ENCODE measurements around the gene MTRR. TPM values are rescaled to one million over a fixed set of nuclear protein-coding genes. Genes with fewer than 3 reads are reported as not detected.
"Not testable (repeated sequence)": the region's sequence is repeated elsewhere in the genome, so short reads cannot be mapped to it uniquely, and the experiment has no call there.

Gene MTRR
- polyA plus RNA-seq, 1 donor = 26.1 TPM

- DNase-seq (ENCODE audit: low read depth) = no peak
Measured at GRCh38 chr5:7897014-7897600, 28.2 kb downstream of the MTRR start.

- no peak for DNase-seq (ENCODE audit: low read depth)
Measured at GRCh38 chr5:7902201-7902600, 33.3 kb downstream of the MTRR start.

- DNase-seq (ENCODE audit: low read depth) = no peak
Measured at GRCh38 chr5:7902666-7903625, 34.0 kb downstream of the MTRR start.

DNA sequence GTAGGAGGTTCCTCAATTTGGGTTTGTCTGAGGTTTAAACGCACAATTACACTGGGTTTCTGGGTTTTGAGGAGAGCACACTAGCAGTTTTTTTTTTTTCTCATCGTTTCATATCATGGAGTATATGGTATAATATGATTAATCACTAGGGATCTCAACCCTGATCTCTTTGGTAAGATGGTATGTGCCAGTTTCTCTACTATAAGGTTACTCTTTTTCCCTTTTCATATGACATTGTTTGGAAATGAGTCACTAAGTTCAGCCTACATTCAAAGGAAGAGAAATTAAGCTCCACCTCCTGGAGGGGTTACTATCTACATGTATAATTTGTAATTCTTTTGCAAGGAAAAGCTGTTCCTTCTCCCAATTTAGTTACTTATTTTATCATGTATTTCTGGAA, 35.2 kb downstream of the MTRR start:
- no peak for DNase-seq (ENCODE audit: low read depth)

DNA sequence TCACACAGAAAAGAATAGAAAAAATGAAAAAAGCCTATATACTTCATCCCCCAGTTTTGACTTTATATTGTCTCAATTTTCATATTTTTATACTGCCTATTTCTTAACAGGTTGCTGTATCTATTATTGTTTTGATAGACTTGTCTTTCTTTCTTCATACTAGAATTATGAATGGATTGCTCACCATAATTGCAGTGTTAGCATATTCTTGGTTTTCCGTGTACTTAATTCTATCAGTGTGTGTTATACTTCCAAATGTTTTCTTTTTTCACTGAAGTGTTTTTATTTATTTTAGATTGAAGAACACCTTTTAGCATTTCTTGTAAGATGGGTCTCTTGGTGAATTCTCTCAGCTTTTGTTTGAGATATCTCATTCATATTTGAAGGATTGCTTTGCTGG, 38.7 kb downstream of the MTRR start:
- DNase-seq (ENCODE audit: low read depth) = no peak

GRCh38 chr5:7908317-7908716, 39.4 kb downstream of the MTRR start:
- no peak for DNase-seq (ENCODE audit: low read depth)

GRCh38 chr5:7910738-7911428, 41.9 kb downstream of the MTRR start:
- DNase-seq (ENCODE audit: low read depth) = no peak

GRCh38 chr5:7911429-7911771, 42.5 kb downstream of the MTRR start:
- DNase-seq (ENCODE audit: low read depth) = not testable (repeated sequence)

DNA sequence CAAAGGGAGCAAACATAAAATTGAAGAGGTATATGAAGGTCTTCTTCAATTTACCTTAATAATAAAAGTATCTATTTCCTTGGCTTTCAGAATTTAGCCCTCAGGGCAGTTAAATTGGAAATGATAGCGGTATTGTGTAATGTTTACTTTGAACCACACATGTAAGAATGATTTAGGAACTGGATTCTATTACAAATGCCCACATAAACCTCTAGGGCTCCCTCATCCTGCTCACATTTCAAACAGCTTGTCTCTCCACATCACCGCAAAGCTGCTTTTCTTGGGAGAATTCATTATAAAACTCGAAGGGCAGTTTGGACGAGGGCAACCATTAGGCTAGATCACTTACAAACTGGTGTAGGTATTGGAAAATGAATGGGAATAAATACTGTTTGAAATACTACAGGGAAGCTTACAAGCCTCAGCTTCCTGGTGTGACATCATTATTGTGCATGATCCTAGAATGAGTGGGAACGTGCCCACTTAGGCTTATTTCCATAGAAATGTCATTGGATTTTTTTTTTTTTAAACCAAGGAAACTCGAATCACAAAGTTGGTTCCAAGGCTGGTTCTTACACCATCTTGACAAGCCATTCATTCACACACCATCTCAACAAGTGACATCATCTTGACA, 47.3 kb downstream of the MTRR start:
- no peak for DNase-seq (ENCODE audit: low read depth)

DNA sequence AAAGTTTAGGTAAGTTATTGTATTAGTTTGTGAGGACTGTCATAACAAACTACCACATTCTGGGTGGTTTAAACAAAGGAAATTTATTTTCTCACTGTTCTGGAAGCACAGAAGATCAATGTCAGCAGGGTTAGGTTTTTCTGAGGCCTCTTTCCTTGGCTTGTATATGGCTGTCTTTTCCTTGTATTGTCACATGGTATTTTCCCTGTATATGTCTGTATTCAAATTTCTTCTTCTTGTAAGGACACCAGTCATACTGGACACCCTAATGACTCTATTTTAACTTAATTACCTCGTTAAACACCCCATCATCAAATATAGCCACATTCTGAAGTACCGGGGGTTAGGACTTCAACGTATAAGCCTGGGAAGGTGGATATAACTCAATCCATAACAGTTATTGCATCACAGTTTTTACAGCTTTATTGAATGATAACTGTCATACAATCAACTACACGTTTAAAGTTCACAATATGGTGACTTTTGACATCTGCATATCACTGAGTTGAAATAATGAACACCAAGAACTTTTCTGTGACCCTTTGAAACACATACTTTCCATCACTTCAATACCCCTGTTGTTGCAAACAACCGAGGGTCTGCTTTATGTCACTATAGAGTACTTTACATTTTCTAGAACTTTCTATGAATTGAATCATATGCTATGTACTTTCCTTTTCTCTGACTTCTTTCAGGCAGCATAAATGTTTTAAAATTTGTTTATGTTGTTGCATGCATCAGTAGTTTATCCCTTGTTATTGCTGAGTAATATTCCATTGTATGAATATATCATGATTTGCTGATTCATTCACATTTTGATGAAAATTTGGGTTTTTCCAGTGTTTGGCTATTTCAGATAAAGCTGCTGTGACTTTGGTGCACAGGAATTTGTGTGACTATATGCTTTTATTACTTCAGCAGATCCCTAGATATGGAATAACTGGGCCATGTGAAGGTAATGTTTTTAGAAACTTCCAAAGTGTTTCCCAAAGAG, 48.5 kb downstream of the MTRR start:
- no peak for DNase-seq (ENCODE audit: low read depth)

GRCh38 chr5:7925961-7926695, 57.2 kb downstream of the MTRR start:
- no peak for DNase-seq (ENCODE audit: low read depth)

DNA sequence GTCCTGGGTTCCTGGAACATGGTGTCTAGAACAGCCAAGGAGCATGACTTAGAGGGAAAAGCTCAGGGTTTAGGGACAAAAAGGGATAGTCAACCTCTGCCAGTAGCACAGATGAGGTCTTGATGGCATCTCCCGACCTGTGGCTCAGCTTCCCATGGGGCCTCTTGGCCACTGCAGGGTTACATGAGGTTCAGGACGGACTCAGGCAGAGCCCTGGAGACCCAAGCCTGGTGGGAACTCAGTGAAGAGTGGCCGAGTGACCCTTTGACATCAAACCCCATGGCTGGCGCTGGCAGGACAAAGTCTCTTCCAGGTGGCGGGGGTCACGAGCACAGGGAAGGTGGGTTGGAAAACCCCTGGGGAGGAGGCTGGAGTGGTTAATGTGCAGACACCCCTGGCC, 57.8 kb downstream of the MTRR start:
- DNase-seq (ENCODE audit: low read depth) = no peak

- DNase-seq (ENCODE audit: low read depth) = peak; percentile 39
Measured at GRCh38 chr5:7927466-7928375, 58.8 kb downstream of the MTRR start.

- no peak for DNase-seq (ENCODE audit: low read depth)
Measured at GRCh38 chr5:7930011-7930410, 61.1 kb downstream of the MTRR start.

GRCh38 chr5:7941692-7942091, 72.7 kb downstream of the MTRR start:
- no peak for DNase-seq (ENCODE audit: low read depth)

- DNase-seq (ENCODE audit: low read depth) = no peak
Measured at GRCh38 chr5:7947301-7947700, 78.4 kb downstream of the MTRR start.
